Keratinocyte (primary cell): ENCODE results near the gene NCK2. TPM values are rescaled to one million over a fixed set of nuclear protein-coding genes. Genes with fewer than 3 reads are reported as not detected.

Experiments used
- DNase-seq: peaks from one replicate; pipeline ENCODE4 v3.0.0-alpha.2; 2011; ENCODE audit warnings: low read depth, missing footprints, low spot score
- FAIRE-seq: peaks from 2 replicates; lab custom pipeline; 2011; peaks lifted over from hg19 to GRCh38; lab: Jason Lieb, UNC
- H2AFZ ChIP-seq: 2 replicates; pipeline ENCODE4 v1.6.0; 2012; ENCODE audit warnings: low read length, control low read depth, inconsistent platforms; ENCODE audit not compliant: control insufficient read depth
- H3K27ac ChIP-seq: 2 replicates; pipeline ENCODE4 v1.5.1; 2011; ENCODE audit warnings: low read length; ENCODE audit not compliant: control insufficient read depth, insufficient read depth
- H3K27me3 ChIP-seq: 3 replicates; pipeline ENCODE4 v1.6.0; 2011; ENCODE audit warnings: low read length; ENCODE audit not compliant: control insufficient read depth, insufficient read depth; ENCODE audit errors: extremely low read depth
- H3K36me3 ChIP-seq, 2 experiments: 2 replicates in 1 of 2; 3 replicates in 1 of 2; pipeline ENCODE4 v1.5.1; 2011; ENCODE audit warnings: low read length in 2 of 2, mild to moderate bottlenecking in 1 of 2; ENCODE audit not compliant: control insufficient read depth in 2 of 2, insufficient read depth in 2 of 2; ENCODE audit errors: extremely low read depth in 1 of 2
- H3K4me1 ChIP-seq: 3 replicates; pipeline ENCODE4 v1.5.1; 2011; ENCODE audit warnings: low read length; ENCODE audit not compliant: control insufficient read depth, insufficient read depth; ENCODE audit errors: extremely low read depth
- H3K4me2 ChIP-seq: 3 replicates; pipeline ENCODE4 v1.6.0; 2011; ENCODE audit warnings: low read depth, low read length; ENCODE audit not compliant: control insufficient read depth, insufficient read depth; ENCODE audit errors: extremely low read depth
- H3K4me3 ChIP-seq, 3 experiments: fragments of 200-600 bp in 1 of 3; sonication (generic) in 1 of 3; 2 replicates in 2 of 3; 3 replicates in 1 of 3; pipeline ENCODE4 v1.5.1; 2011 to 2016; ENCODE audit warnings: low read length in 3 of 3, mild to moderate bottlenecking in 3 of 3, control low read depth in 2 of 3, inconsistent platforms in 1 of 3, low read depth in 1 of 3, mixed read lengths in 1 of 3, mixed run types in 1 of 3, moderate library complexity in 1 of 3; ENCODE audit not compliant: control insufficient read depth in 2 of 3, insufficient read depth in 2 of 3; ENCODE audit errors: extremely low read depth in 1 of 3
- H3K79me2 ChIP-seq: 2 replicates; pipeline ENCODE4 v1.6.0; 2012; ENCODE audit warnings: low read length; ENCODE audit not compliant: control insufficient read depth, insufficient read depth
- H3K9ac ChIP-seq: 3 replicates; pipeline ENCODE4 v1.6.0; 2011; ENCODE audit warnings: low read length; ENCODE audit not compliant: control insufficient read depth, insufficient read depth; ENCODE audit errors: extremely low read depth
- H3K9me1 ChIP-seq: 3 replicates; pipeline ENCODE4 v1.6.0; 2011; ENCODE audit warnings: low read length; ENCODE audit not compliant: control insufficient read depth, insufficient read depth; ENCODE audit errors: extremely low read depth
- H3K9me3 ChIP-seq: 2 replicates; pipeline ENCODE4 v1.5.1; 2012; ENCODE audit warnings: low read depth, low read length; ENCODE audit not compliant: control insufficient read depth
- H4K20me1 ChIP-seq: 3 replicates; pipeline ENCODE4 v1.6.0; 2011; ENCODE audit warnings: low read length; ENCODE audit not compliant: control insufficient read depth, insufficient read depth; ENCODE audit errors: extremely low read depth
- CTCF ChIP-seq, 3 experiments: IDR thresholded peaks in 1 of 3; conservative IDR thresholded peaks in 1 of 3; optimal IDR thresholded peaks in 1 of 3; 2 replicates in 2 of 3; 3 replicates in 1 of 3; pipeline versions ENCODE3 to v1.5.1; 2011; ENCODE audit warnings: low read length in 3 of 3, mild to moderate bottlenecking in 3 of 3, moderate library complexity in 2 of 3, control low read depth in 1 of 3, inconsistent platforms in 1 of 3; ENCODE audit not compliant: insufficient read depth in 2 of 3; ENCODE audit errors: extremely low read depth in 1 of 3
- EZH2 ChIP-seq: IDR thresholded peaks from one replicate; pipeline ENCODE4 v1.6.1; 2012; ENCODE audit warnings: inconsistent platforms, mild to moderate bottlenecking, low read length, moderate library complexity
- dilution Hi-C: fragments of 300-500 bp; cut with MboI; formaldehyde crosslinking; loops from one replicate; pipeline ENCODE4 v1.7.0; 2020; ENCODE audit warnings: low sequenced_read_pairs; ENCODE audit not compliant: extremely low pct_ligation_motif_present
- polyA minus RNA-seq, 3 experiments: library from RNA; depleted of rRNA, polyadenylated mRNA; stranded (reverse); fragments of >200 nt; gene quantifications; 1 replicate in 1 of 3; 2 replicates in 1 of 3; 3 replicates in 1 of 3; pipeline ENCODE4 v1.2.3, GENCODE V29; 2011
- polyA plus RNA-seq, 5 experiments: library from polyadenylated mRNA; depleted of rRNA in 3 of 5; stranded (reverse) in 3 of 5; stranded (forward) in 1 of 5; unstranded in 1 of 5; fragments of >200 nt; gene quantifications; 1 replicate in 1 of 5; 2 replicates in 3 of 5; 3 replicates in 1 of 5; pipeline versions ENCODE4 v1.2.1 to v1.2.3, GENCODE V29; 2011 to 2012; ENCODE audit warnings: missing spikeins in 2 of 5, low read depth in 1 of 5, low replicate concordance in 1 of 5

NCK2 gene
- polyA plus RNA-seq (24.2 to 54.8 TPM (median 31.4 TPM) in 3 replicates), polyA minus RNA-seq (17.3 to 43.2 TPM (median 22.0 TPM) in 3 replicates)
- polyA plus RNA-seq (2011; ENCODE audit: low read depth) = 42.3 TPM
- polyA plus RNA-seq (2011; cell fraction: cytosol; rRNA removed) = 34.1 and 49.8 TPM in 2 replicates
- 21.5 and 21.6 TPM in 2 replicates for polyA plus RNA-seq (2011; cell fraction: nucleus; rRNA removed)
- polyA plus RNA-seq (2012; ENCODE audit: low replicate concordance) = 20.0 and 50.3 TPM in 2 replicates
- polyA minus RNA-seq (2011; cell fraction: cytosol; rRNA and poly(A)+ RNA removed) = 32.8 TPM
- polyA minus RNA-seq (2011; cell fraction: nucleus; rRNA and poly(A)+ RNA removed) = 16.5 and 19.8 TPM in 2 replicates

GRCh38 chr2:105744909-105745853 is at the start of gene NCK2:
TSS of gene NCK2 (plus strand) at chr2:105744912. CDS start at chr2:105855064, 110,152 bp downstream.
- peak within 1 kb of the TSS; percentile 95 for H3K4me2 ChIP-seq
- peak within 1 kb of the TSS; percentile 80 for H3K9ac ChIP-seq
- peaks cover 0 to 8% of the 10 kb centered on the region in 2 experiments for H3K36me3 ChIP-seq
- H3K27me3 ChIP-seq = no peaks in the 10 kb centered on the region
- peaks cover 27% of the 10 kb centered on the region for H3K4me1 ChIP-seq
- H2AFZ ChIP-seq = peak within 1 kb of the TSS; percentile 75
- H4K20me1 ChIP-seq = peaks cover 5% of the 10 kb centered on the region
- TF ChIP-seq CTCF (optimal IDR thresholded peaks at IDR 0.05 in 1 of 3, IDR thresholded peaks at IDR 0.05 in 1 of 3, conservative IDR thresholded peaks at IDR 0.05 in 1 of 3; ENCODE audit: extremely low read depth in 1 of 3, insufficient read depth in 2 of 3, low read length in 3 of 3) (no peak), EZH2 (no peak)
- peaks cover 52% of the 10 kb centered on the region for H3K79me2 ChIP-seq
- H3K9me1 ChIP-seq = no peaks in the 10 kb centered on the region
- no peaks in the 10 kb centered on the region for H3K9me3 ChIP-seq
- no peak for FAIRE-seq
- H3K27ac ChIP-seq = peak within 1 kb of the TSS; percentile 35
- DNase-seq = no peak
- H3K4me3 ChIP-seq = peak within 1 kb of the TSS; percentile 52 to 87 (median 85)
- dilution Hi-C loops = no loop called here

GRCh38 chr2:105697781-105698449 is 46.8 kb upstream of the NCK2 start:
- no peak overlapping the region for H3K4me3 ChIP-seq
- no peak for FAIRE-seq
- dilution Hi-C loops = no loop called here
- no peaks in the 10 kb centered on the region for H3K9me1 ChIP-seq
- H2AFZ ChIP-seq = no peak overlapping the region
- H4K20me1 ChIP-seq = no peaks in the 10 kb centered on the region
- H3K4me2 ChIP-seq = no peak overlapping the region
- H3K27me3 ChIP-seq = peaks cover 8% of the 10 kb centered on the region
- no peaks in the 10 kb centered on the region for H3K4me1 ChIP-seq
- no peaks in the 10 kb centered on the region for H3K36me3 ChIP-seq
- no peak overlapping the region for H3K9ac ChIP-seq
- H3K9me3 ChIP-seq = no peaks in the 10 kb centered on the region
- DNase-seq = no peak
- H3K27ac ChIP-seq = no peak overlapping the region
- TF ChIP-seq EZH2 (no peak), CTCF (optimal IDR thresholded peaks at IDR 0.05 in 1 of 3, IDR thresholded peaks at IDR 0.05 in 1 of 3, conservative IDR thresholded peaks at IDR 0.05 in 1 of 3; ENCODE audit: extremely low read depth in 1 of 3, insufficient read depth in 2 of 3, low read length in 3 of 3) (no peak)
- no peaks in the 10 kb centered on the region for H3K79me2 ChIP-seq
